Pancreas (tissue), 10 donors: ENCODE measurements around the gene SESN2. TPM values are rescaled to one million over a fixed set of nuclear protein-coding genes. Genes with fewer than 3 reads are reported as not detected.
A peak's percentile ranks its signal among the peaks of the same experiment; 100 is the strongest.

Experiments used
- ATAC-seq, 4 donors: fragments of 200-7000 bp; cut with Tn5 transposase; one replicate each; pipeline versions ENCODE4 v1.8.0 to v1.9.1; 2020; ENCODE audit warnings: mild to moderate bottlenecking in 4 of 4, moderate library complexity in 4 of 4
- DNase-seq, 6 donors: peaks; one replicate each; pipeline ENCODE4 v3.0.0-alpha.2; 2020
- FAIRE-seq: peaks from 2 replicates; lab custom pipeline; 2012; peaks lifted over from hg19 to GRCh38; lab: Jason Lieb, UNC
- H3K27ac ChIP-seq, 4 donors: fragments of 200-600 bp; sonication (generic); 1 replicate in 3 of 4; 2 replicates in 1 of 4; pipeline versions ENCODE4 v1.5.0 to v1.8.0; 2020
- H3K27me3 ChIP-seq, 4 donors: fragments of 200-600 bp; one replicate each; pipeline ENCODE4 v1.8.0; 2021
- H3K36me3 ChIP-seq, 3 donors: fragments of 200-600 bp; sonication (generic) in 1 of 3; one replicate each; pipeline versions ENCODE4 v1.5.0 to v1.8.0; 2020 to 2021
- H3K4me1 ChIP-seq, 3 donors: fragments of 200-600 bp; one replicate each; pipeline ENCODE4 v1.8.0; 2021
- H3K4me3 ChIP-seq, 4 donors: fragments of 200-600 bp; sonication (generic) in 2 of 4; one replicate each; pipeline versions ENCODE4 v1.5.0 to v1.8.0; 2020 to 2021
- H3K9me3 ChIP-seq, 4 donors: fragments of 200-600 bp; one replicate each; pipeline ENCODE4 v1.8.0; 2021
- WGBS, 2 donors: extraction: QIAGEN DNeasy Blood & Tissue Kit; methylation state at CpG; one replicate each; pipeline ENCODE4 v1.1.7; 2013; 5-methylcytosine and 5-hydroxymethylcytosine counted together
- intact Hi-C, 3 donors: fragments of 100-400 bp; cut with DNase I; formaldehyde crosslinking; loops; one replicate each; pipeline versions ENCODE4 v1.11.1 to v1.14.2; 2022
- polyA plus RNA-seq, 2 donors: library from polyadenylated mRNA; stranded (reverse); fragments of 200-250 nt; gene quantifications; one replicate each; pipeline ENCODE4 v1.2.3, GENCODE V29; 2013
- total RNA-seq, 6 donors: library from RNA; stranded (reverse); fragmentation: NEBNext Ultra II Directional in 4 of 6; extraction: Animal tissue kit (Norgen Biotek cat#: 25700) in 4 of 6; gene quantifications; one replicate each; pipeline versions ENCODE4 v1.2.1 to v1.2.4, GENCODE V29; 2021 to 2023
- TF ChIP-seq, protein P1 (sequence below), 4 donors: fragments of 200-600 bp; sonication (generic) in 3 of 4; IDR thresholded peaks; one replicate each; pipeline versions ENCODE4 v1.5.0 to v1.8.0; 2021; ENCODE audit warnings: antibody characterized with exemption in 4 of 4
- donor health status: healthy with polysubstance abuse.
- donor health status: DM: no; HTN: no; CAD: no; lungs with moderate emphysema.
- donor health status: DM: no; HTN: no; CAD: no.
- donor health status: control.
- donor health status: control.
- donor health status: Bipolar disorder and iron deficiency.
- donor health status: DM: yes; HTN: yes; CAD: no.
- donor health status: DM: no; HTN: no; CAD: no.
- donor health status: DM: no; HTN: no; CAD: no.
- donor health status: DM: yes; HTN: yes; CAD: no.

Gene SESN2
- total and polyA plus RNA-seq, 8 donors, result 4.0 to 38.3 (median 7.3) TPM

- H3K36me3 ChIP-seq, result no peaks in the 10 kb centered on the region
- no peaks in the 10 kb centered on the region for H3K9me3 ChIP-seq
- no peaks in the 10 kb centered on the region for H3K4me1 ChIP-seq
- TF ChIP-seq, protein P1, sequence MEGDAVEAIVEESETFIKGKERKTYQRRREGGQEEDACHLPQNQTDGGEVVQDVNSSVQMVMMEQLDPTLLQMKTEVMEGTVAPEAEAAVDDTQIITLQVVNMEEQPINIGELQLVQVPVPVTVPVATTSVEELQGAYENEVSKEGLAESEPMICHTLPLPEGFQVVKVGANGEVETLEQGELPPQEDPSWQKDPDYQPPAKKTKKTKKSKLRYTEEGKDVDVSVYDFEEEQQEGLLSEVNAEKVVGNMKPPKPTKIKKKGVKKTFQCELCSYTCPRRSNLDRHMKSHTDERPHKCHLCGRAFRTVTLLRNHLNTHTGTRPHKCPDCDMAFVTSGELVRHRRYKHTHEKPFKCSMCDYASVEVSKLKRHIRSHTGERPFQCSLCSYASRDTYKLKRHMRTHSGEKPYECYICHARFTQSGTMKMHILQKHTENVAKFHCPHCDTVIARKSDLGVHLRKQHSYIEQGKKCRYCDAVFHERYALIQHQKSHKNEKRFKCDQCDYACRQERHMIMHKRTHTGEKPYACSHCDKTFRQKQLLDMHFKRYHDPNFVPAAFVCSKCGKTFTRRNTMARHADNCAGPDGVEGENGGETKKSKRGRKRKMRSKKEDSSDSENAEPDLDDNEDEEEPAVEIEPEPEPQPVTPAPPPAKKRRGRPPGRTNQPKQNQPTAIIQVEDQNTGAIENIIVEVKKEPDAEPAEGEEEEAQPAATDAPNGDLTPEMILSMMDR (IDR thresholded peaks at IDR 0.05), result no peak
- no peak for FAIRE-seq
- WGBS, 2 donors, result 88 to 93% methylated on average over 8 of the region's 8 CpGs
- no peak overlapping the region for H3K4me3 ChIP-seq
- no peak for ATAC-seq
- no peaks in the 10 kb centered on the region for H3K27me3 ChIP-seq
- intact Hi-C loops, result no loop called here
- no peak overlapping the region for H3K27ac ChIP-seq
- no peak for DNase-seq
Observed at GRCh38 chr1:28288487-28288886, 29.2 kb downstream of the SESN2 start.

- Histone ChIP-seq H3K27ac (no peak overlapping the region), H3K4me1 (no peaks in the 10 kb centered on the region), H3K36me3 (no peaks in the 10 kb centered on the region), H3K4me3 (no peak overlapping the region), H3K27me3 (no peaks in the 10 kb centered on the region), H3K9me3 (no peaks in the 10 kb centered on the region)
- ATAC-seq (peak in 3 of 4 donors; percentile 53 to 80 (median 79)), DNase-seq (no peak), FAIRE-seq (no peak)
- intact Hi-C loops, result no loop called here
- TF ChIP-seq, protein P1 (IDR thresholded peaks at IDR 0.05), result no peak
- WGBS, 2 donors, result 10 to 20% methylated on average over 2 of the region's 2 CpGs
Observed at GRCh38 chr1:28290851-28291250, 31.5 kb downstream of the SESN2 start.

- H3K27me3 ChIP-seq, result no peaks in the 10 kb centered on the region
- peaks cover 0 to 5% (median 0%) of the 10 kb centered on the region in 3 donors for H3K4me1 ChIP-seq
- H3K36me3 ChIP-seq, result no peaks in the 10 kb centered on the region
- ATAC-seq (no peak), FAIRE-seq (no peak), DNase-seq (no peak)
- 82 to 84% methylated on average over 6 of the region's 6 CpGs for WGBS, 2 donors
- no peak overlapping the region for H3K27ac ChIP-seq
- TF ChIP-seq, protein P1 (IDR thresholded peaks at IDR 0.05), result no peak
- intact Hi-C loops, result no loop called here
- H3K9me3 ChIP-seq, result no peaks in the 10 kb centered on the region
- no peak overlapping the region for H3K4me3 ChIP-seq
Observed at GRCh38 chr1:28291711-28292110, 32.4 kb downstream of the SESN2 start.

DNA sequence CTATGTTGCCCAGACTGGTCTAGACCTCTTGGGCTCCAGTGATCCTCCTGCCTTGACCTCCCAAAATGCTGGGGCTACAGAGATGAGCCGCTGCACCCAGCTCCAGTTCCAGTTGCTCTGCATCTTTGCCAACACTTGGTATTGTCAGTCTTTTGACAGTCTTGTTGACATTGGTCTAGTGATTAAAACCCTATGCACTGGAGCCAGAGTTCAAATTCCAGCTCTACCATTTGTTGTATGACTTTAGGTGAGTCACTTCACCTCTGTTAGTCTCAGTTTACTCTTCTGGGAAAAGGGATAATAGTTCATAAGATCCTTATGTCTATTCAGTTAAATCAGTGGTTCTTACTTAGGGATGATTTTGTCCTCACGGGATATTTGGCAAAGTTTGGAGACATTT is 36.6 kb downstream of the SESN2 start:
- Histone ChIP-seq H3K27me3 (no peaks in the 10 kb centered on the region), H3K9me3 (no peaks in the 10 kb centered on the region), H3K36me3 (no peaks in the 10 kb centered on the region), H3K4me1 (peaks cover 0 to 7% (median 0%) of the 10 kb centered on the region in 3 donors), H3K27ac (peak overlapping the region in 2 of 4 donors; percentile 12 to 60), H3K4me3 (no peak overlapping the region)
- ATAC-seq (no peak), DNase-seq (no peak), FAIRE-seq (no peak)
- TF ChIP-seq, protein P1 (IDR thresholded peaks at IDR 0.05), result no peak
- 77 to 80% methylated on average over 2 of the region's 2 CpGs for WGBS, 2 donors
- intact Hi-C loops, result no loop called here

DNA sequence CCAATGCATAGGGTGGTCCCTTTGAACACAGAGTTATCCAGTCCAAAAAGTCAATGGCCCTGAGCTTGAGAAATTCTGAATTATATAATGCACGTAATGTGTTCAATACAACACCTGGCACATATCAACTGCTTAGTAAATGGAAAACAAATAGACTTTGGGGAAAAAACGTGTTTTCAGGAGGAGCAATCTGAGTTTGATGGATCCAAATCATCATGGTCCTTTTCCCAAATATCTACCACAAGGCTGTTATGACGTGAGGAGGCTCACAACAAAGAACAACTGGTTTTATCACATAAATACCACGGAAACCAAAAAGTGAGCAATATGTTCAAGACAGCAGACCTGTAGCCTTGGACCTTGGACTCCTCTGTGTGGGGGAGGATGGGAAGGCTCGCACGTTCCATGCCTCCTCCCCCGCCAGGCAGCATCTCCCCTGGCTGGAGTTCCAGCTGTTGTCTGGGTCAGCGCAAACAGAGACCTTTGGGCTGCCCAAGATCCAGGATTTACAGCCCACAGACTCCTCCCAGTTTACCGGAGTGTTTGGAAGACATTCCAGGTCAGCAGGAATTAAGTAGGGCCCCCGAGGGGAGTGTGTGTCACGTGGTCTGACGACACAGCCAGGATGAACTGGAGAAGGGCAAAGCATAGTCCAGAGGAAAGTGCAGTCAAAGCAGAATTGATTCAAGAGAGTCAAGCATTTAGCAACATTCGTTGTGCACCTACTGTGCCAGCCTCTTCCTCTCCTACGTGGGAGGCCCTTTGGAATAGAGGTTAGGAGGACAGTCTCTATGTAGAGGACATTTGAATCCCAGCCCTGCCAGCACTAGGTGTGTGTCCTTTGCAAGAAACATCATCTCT is 37.3 kb downstream of the SESN2 start:
- Histone ChIP-seq H3K9me3 (no peaks in the 10 kb centered on the region), H3K4me3 (peak overlapping the region in 1 of 4 donors; percentile 18), H3K27ac (peak overlapping the region; percentile 12 to 60 (median 40)), H3K27me3 (no peaks in the 10 kb centered on the region), H3K36me3 (no peaks in the 10 kb centered on the region), H3K4me1 (peaks cover 0 to 7% (median 0%) of the 10 kb centered on the region in 3 donors)
- ATAC-seq (peak; percentile 92 to 96 (median 94)), FAIRE-seq (no peak), DNase-seq (peak in 5 of 6 donors; percentile 60 to 74 (median 63))
- TF ChIP-seq, protein P1 (IDR thresholded peaks at IDR 0.05), result no peak
- intact Hi-C loops, result no loop called here
- 4 to 10% methylated on average over 14 of the region's 14 CpGs for whole genome bisulfite sequencing, 2 donors
